Keratinocyte (primary cell): Measurements from ENCODE around the gene SUPT16H. TPM values are rescaled to one million over a fixed set of nuclear protein-coding genes. Genes with fewer than 3 reads are reported as not detected.

Source experiments
- DNase-seq: peaks from one replicate; pipeline ENCODE4 v3.0.0-alpha.2; 2011; ENCODE audit warnings: low read depth, missing footprints, low spot score
- FAIRE-seq: peaks from 2 replicates; lab custom pipeline; 2011; peaks lifted over from hg19 to GRCh38; lab: Jason Lieb, UNC
- H2AFZ ChIP-seq: 2 replicates; pipeline ENCODE4 v1.6.0; 2012; ENCODE audit warnings: low read length, control low read depth, inconsistent platforms; ENCODE audit not compliant: control insufficient read depth
- H3K27ac ChIP-seq: 2 replicates; pipeline ENCODE4 v1.5.1; 2011; ENCODE audit warnings: low read length; ENCODE audit not compliant: control insufficient read depth, insufficient read depth
- H3K27me3 ChIP-seq: 3 replicates; pipeline ENCODE4 v1.6.0; 2011; ENCODE audit warnings: low read length; ENCODE audit not compliant: control insufficient read depth, insufficient read depth; ENCODE audit errors: extremely low read depth
- H3K36me3 ChIP-seq, 2 experiments: 2 replicates in 1 of 2; 3 replicates in 1 of 2; pipeline ENCODE4 v1.5.1; 2011; ENCODE audit warnings: low read length in 2 of 2, mild to moderate bottlenecking in 1 of 2; ENCODE audit not compliant: control insufficient read depth in 2 of 2, insufficient read depth in 2 of 2; ENCODE audit errors: extremely low read depth in 1 of 2
- H3K4me1 ChIP-seq: 3 replicates; pipeline ENCODE4 v1.5.1; 2011; ENCODE audit warnings: low read length; ENCODE audit not compliant: control insufficient read depth, insufficient read depth; ENCODE audit errors: extremely low read depth
- H3K4me2 ChIP-seq: 3 replicates; pipeline ENCODE4 v1.6.0; 2011; ENCODE audit warnings: low read depth, low read length; ENCODE audit not compliant: control insufficient read depth, insufficient read depth; ENCODE audit errors: extremely low read depth
- H3K4me3 ChIP-seq, 3 experiments: fragments of 200-600 bp in 1 of 3; sonication (generic) in 1 of 3; 2 replicates in 2 of 3; 3 replicates in 1 of 3; pipeline ENCODE4 v1.5.1; 2011 to 2016; ENCODE audit warnings: low read length in 3 of 3, mild to moderate bottlenecking in 3 of 3, control low read depth in 2 of 3, inconsistent platforms in 1 of 3, low read depth in 1 of 3, mixed read lengths in 1 of 3, mixed run types in 1 of 3, moderate library complexity in 1 of 3; ENCODE audit not compliant: control insufficient read depth in 2 of 3, insufficient read depth in 2 of 3; ENCODE audit errors: extremely low read depth in 1 of 3
- H3K79me2 ChIP-seq: 2 replicates; pipeline ENCODE4 v1.6.0; 2012; ENCODE audit warnings: low read length; ENCODE audit not compliant: control insufficient read depth, insufficient read depth
- H3K9ac ChIP-seq: 3 replicates; pipeline ENCODE4 v1.6.0; 2011; ENCODE audit warnings: low read length; ENCODE audit not compliant: control insufficient read depth, insufficient read depth; ENCODE audit errors: extremely low read depth
- H3K9me1 ChIP-seq: 3 replicates; pipeline ENCODE4 v1.6.0; 2011; ENCODE audit warnings: low read length; ENCODE audit not compliant: control insufficient read depth, insufficient read depth; ENCODE audit errors: extremely low read depth
- H3K9me3 ChIP-seq: 2 replicates; pipeline ENCODE4 v1.5.1; 2012; ENCODE audit warnings: low read depth, low read length; ENCODE audit not compliant: control insufficient read depth
- H4K20me1 ChIP-seq: 3 replicates; pipeline ENCODE4 v1.6.0; 2011; ENCODE audit warnings: low read length; ENCODE audit not compliant: control insufficient read depth, insufficient read depth; ENCODE audit errors: extremely low read depth
- CTCF ChIP-seq, 3 experiments: IDR thresholded peaks in 1 of 3; conservative IDR thresholded peaks in 1 of 3; optimal IDR thresholded peaks in 1 of 3; 2 replicates in 2 of 3; 3 replicates in 1 of 3; pipeline versions ENCODE3 to v1.5.1; 2011; ENCODE audit warnings: low read length in 3 of 3, mild to moderate bottlenecking in 3 of 3, moderate library complexity in 2 of 3, control low read depth in 1 of 3, inconsistent platforms in 1 of 3; ENCODE audit not compliant: insufficient read depth in 2 of 3; ENCODE audit errors: extremely low read depth in 1 of 3
- EZH2 ChIP-seq: IDR thresholded peaks from one replicate; pipeline ENCODE4 v1.6.1; 2012; ENCODE audit warnings: inconsistent platforms, mild to moderate bottlenecking, low read length, moderate library complexity
- dilution Hi-C: fragments of 300-500 bp; cut with MboI; formaldehyde crosslinking; loops from one replicate; pipeline ENCODE4 v1.7.0; 2020; ENCODE audit warnings: low sequenced_read_pairs; ENCODE audit not compliant: extremely low pct_ligation_motif_present
- polyA plus RNA-seq, 5 experiments: library from polyadenylated mRNA; depleted of rRNA in 3 of 5; stranded (reverse) in 3 of 5; stranded (forward) in 1 of 5; unstranded in 1 of 5; fragments of >200 nt; gene quantifications; 1 replicate in 1 of 5; 2 replicates in 3 of 5; 3 replicates in 1 of 5; pipeline versions ENCODE4 v1.2.1 to v1.2.3, GENCODE V29; 2011 to 2012; ENCODE audit warnings: missing spikeins in 2 of 5, low read depth in 1 of 5, low replicate concordance in 1 of 5

Gene SUPT16H
- polyA plus RNA-seq, 1 donor (not counting 4 experiments of a cell fraction or from before 2014, with no cell fraction given): 79.4 TPM

- no peak overlapping the region for H3K4me3 ChIP-seq
Measured at GRCh38 chr14:21334202-21334906, 49.5 kb downstream of the SUPT16H start.

GRCh38 chr14:21332950-21333349 lies 50.9 kb downstream of the SUPT16H start:
- DNase-seq: no peak
- Histone ChIP-seq H3K9ac (no peak overlapping the region), H3K27me3 (no peaks in the 10 kb centered on the region), H3K27ac (no peak overlapping the region), H3K4me2 (no peak overlapping the region), H3K4me1 (no peaks in the 10 kb centered on the region), H3K36me3 (no peaks in the 10 kb centered on the region), H3K9me3 (no peaks in the 10 kb centered on the region), H2AFZ (no peak overlapping the region), H3K79me2 (no peaks in the 10 kb centered on the region), H3K4me3 (no peak overlapping the region), H4K20me1 (no peaks in the 10 kb centered on the region), H3K9me1 (no peaks in the 10 kb centered on the region)
- no peak for TF ChIP-seq EZH2
- no peak for TF ChIP-seq CTCF (optimal IDR thresholded peaks at IDR 0.05 in 1 of 3, IDR thresholded peaks at IDR 0.05 in 1 of 3, conservative IDR thresholded peaks at IDR 0.05 in 1 of 3; ENCODE audit: extremely low read depth in 1 of 3, insufficient read depth in 2 of 3, low read length in 3 of 3)
- dilution Hi-C loops: no loop called here
- no peak for FAIRE-seq

More at GRCh38 chr14:21334202-21334906, 49.5 kb downstream of the SUPT16H start:
- no peaks in the 10 kb centered on the region for H3K27me3 ChIP-seq
- no peaks in the 10 kb centered on the region for H3K9me3 ChIP-seq
- DNase-seq (no peak), FAIRE-seq (no peak)
- no peak overlapping the region for H2AFZ ChIP-seq
- no peak for TF ChIP-seq EZH2
- TF ChIP-seq CTCF (optimal IDR thresholded peaks at IDR 0.05 in 1 of 3, IDR thresholded peaks at IDR 0.05 in 1 of 3, conservative IDR thresholded peaks at IDR 0.05 in 1 of 3; ENCODE audit: extremely low read depth in 1 of 3, insufficient read depth in 2 of 3, low read length in 3 of 3): no peak
- H3K4me1 ChIP-seq: no peaks in the 10 kb centered on the region
- H3K79me2 ChIP-seq: no peaks in the 10 kb centered on the region
- H3K9ac ChIP-seq: no peak overlapping the region
- no peak overlapping the region for H3K27ac ChIP-seq
- H3K4me2 ChIP-seq: no peak overlapping the region
- dilution Hi-C loops: no loop called here
- H3K36me3 ChIP-seq: no peaks in the 10 kb centered on the region
- H3K9me1 ChIP-seq: no peaks in the 10 kb centered on the region
- H4K20me1 ChIP-seq: no peaks in the 10 kb centered on the region
